ENCODE data around the gene TMED1.
"Not testable (repeated sequence)": the region's sequence is repeated elsewhere in the genome, so short reads cannot be mapped to it uniquely, and the experiment has no call there.

The TMED1 gene

GRCh38 chr19:10862561-10863106, 26.6 kb upstream of the TMED1 start:
- Histone ChIP-seq H3K27me3 (replicated peaks in 2 of 5; ENCODE audit: control insufficient read depth in 4 of 5, insufficient read depth in 5 of 5, low read length in 4 of 5) (no peaks in the 10 kb centered on the region), H3K4me1 (ENCODE audit: control extremely low read depth in 1 of 4, control insufficient read depth in 4 of 4, insufficient read depth in 4 of 4, low read length in 3 of 4) (peaks cover 0 to 4% (median 3%) of the 10 kb centered on the region in 4 experiments), H3K4me3 (ENCODE audit: control insufficient read depth in 1 of 7, extremely low read depth in 1 of 7, insufficient read depth in 4 of 7, low read depth in 2 of 7, low read length in 6 of 7) (no peak overlapping the region), H3K9me3 (ENCODE audit: control extremely low read depth in 1 of 5, control insufficient read depth in 4 of 5, insufficient read depth in 2 of 5, low read depth in 1 of 5, low read length in 4 of 5) (no peaks in the 10 kb centered on the region), H3K27ac (ENCODE audit: insufficient read depth in 1 of 2, low read depth in 1 of 2, low read length in 2 of 2, poor library complexity in 1 of 2, severe bottlenecking in 2 of 2) (no peak overlapping the region), H3K36me3 (ENCODE audit: control insufficient read depth in 4 of 4, insufficient read depth in 4 of 4, low read length in 3 of 4) (peaks cover 0 to 6% (median 4%) of the 10 kb centered on the region in 4 experiments)
- WGBS (ENCODE audit: insufficient coverage), result 100% methylated on average over 2 of the region's 6 CpGs
- POLR2A ChIA-PET, result no interaction called here
- no peak for DNase-seq
- CTCF ChIA-PET, result interaction anchor here (1.3 to 11.6 kb wide), 6 partner anchors 10 to 150 kb away, joined by 3 to 97 read pairs (median 9); partner anchors contain the start of genes C19orf38, CARM1 and TMED1

GRCh38 chr19:10861103-10861651, 25.2 kb upstream of the TMED1 start:
- peaks cover 0 to 9% (median 7%) of the 10 kb centered on the region in 4 experiments for H3K36me3 ChIP-seq (ENCODE audit: control insufficient read depth in 4 of 4, insufficient read depth in 4 of 4, low read length in 3 of 4)
- POLR2A ChIA-PET, result no interaction called here
- CTCF ChIA-PET, result interaction anchor here (0.9 to 11.6 kb wide), 7 partner anchors 9 to 139 kb away, joined by 3 to 97 read pairs (median 3); partner anchors contain the start of genes C19orf38 and CARM1
- H3K4me3 ChIP-seq (ENCODE audit: control insufficient read depth in 1 of 7, extremely low read depth in 1 of 7, insufficient read depth in 4 of 7, low read depth in 2 of 7, low read length in 6 of 7), result no peak overlapping the region
- WGBS (ENCODE audit: insufficient coverage), result 97% methylated on average over 4 of the region's 7 CpGs
- no peaks in the 10 kb centered on the region for H3K27me3 ChIP-seq (replicated peaks in 2 of 5; ENCODE audit: control insufficient read depth in 4 of 5, insufficient read depth in 5 of 5, low read length in 4 of 5)
- peaks cover 0 to 4% (median 3%) of the 10 kb centered on the region in 4 experiments for H3K4me1 ChIP-seq (ENCODE audit: control extremely low read depth in 1 of 4, control insufficient read depth in 4 of 4, insufficient read depth in 4 of 4, low read length in 3 of 4)
- peak in 2 of 3 donors; percentile 42 to 57 for DNase-seq
- H3K27ac ChIP-seq (ENCODE audit: insufficient read depth in 1 of 2, low read depth in 1 of 2, low read length in 2 of 2, poor library complexity in 1 of 2, severe bottlenecking in 2 of 2), result no peak overlapping the region
- H3K9me3 ChIP-seq (ENCODE audit: control extremely low read depth in 1 of 5, control insufficient read depth in 4 of 5, insufficient read depth in 2 of 5, low read depth in 1 of 5, low read length in 4 of 5), result no peaks in the 10 kb centered on the region

- Histone ChIP-seq H3K9me3 (ENCODE audit: control extremely low read depth in 1 of 5, control insufficient read depth in 4 of 5, insufficient read depth in 2 of 5, low read depth in 1 of 5, low read length in 4 of 5) (no peaks in the 10 kb centered on the region), H3K4me3 (ENCODE audit: control insufficient read depth in 1 of 7, extremely low read depth in 1 of 7, insufficient read depth in 4 of 7, low read depth in 2 of 7, low read length in 6 of 7) (no peak overlapping the region), H3K27ac (ENCODE audit: insufficient read depth in 1 of 2, low read depth in 1 of 2, low read length in 2 of 2, poor library complexity in 1 of 2, severe bottlenecking in 2 of 2) (no peak overlapping the region), H3K27me3 (replicated peaks in 2 of 5; ENCODE audit: control insufficient read depth in 4 of 5, insufficient read depth in 5 of 5, low read length in 4 of 5) (no peaks in the 10 kb centered on the region), H3K4me1 (ENCODE audit: control extremely low read depth in 1 of 4, control insufficient read depth in 4 of 4, insufficient read depth in 4 of 4, low read length in 3 of 4) (no peaks in the 10 kb centered on the region), H3K36me3 (ENCODE audit: control insufficient read depth in 4 of 4, insufficient read depth in 4 of 4, low read length in 3 of 4) (peaks cover 0 to 14% (median 10%) of the 10 kb centered on the region in 4 experiments)
- WGBS (ENCODE audit: insufficient coverage), result 92% methylated on average over 2 of the region's 4 CpGs
- peak; percentile 55 to 67 (median 63) for DNase-seq
- ChIA-PET CTCF (interaction anchor here (0.9 to 11.6 kb wide), 12 partner anchors 6 to 177 kb away, joined by 3 to 97 read pairs (median 5); partner anchors contain the start of genes C19orf38, QTRT1 and TMED1), POLR2A (no interaction called here)
Measured at GRCh38 chr19:10858204-10858828, 22.3 kb upstream of the TMED1 start.

GRCh38 chr19:10856899-10857298, 20.9 kb upstream of the TMED1 start:
- CTCF ChIA-PET, result interaction anchor here (0.7 to 10.0 kb wide), 7 partner anchors 6 to 242 kb away, joined by 3 to 97 read pairs (median 7); partner anchors contain the start of gene TMED1
- H3K4me1 ChIP-seq (ENCODE audit: control extremely low read depth in 1 of 4, control insufficient read depth in 4 of 4, insufficient read depth in 4 of 4, low read length in 3 of 4); POLR2A ChIA-PET; H3K9me3 ChIP-seq (ENCODE audit: control extremely low read depth in 1 of 5, control insufficient read depth in 4 of 5, insufficient read depth in 2 of 5, low read depth in 1 of 5, low read length in 4 of 5); DNase-seq; H3K27ac ChIP-seq (ENCODE audit: insufficient read depth in 1 of 2, low read depth in 1 of 2, low read length in 2 of 2, poor library complexity in 1 of 2, severe bottlenecking in 2 of 2); H3K27me3 ChIP-seq (replicated peaks in 2 of 5; ENCODE audit: control insufficient read depth in 4 of 5, insufficient read depth in 5 of 5, low read length in 4 of 5); H3K4me3 ChIP-seq (ENCODE audit: control insufficient read depth in 1 of 7, extremely low read depth in 1 of 7, insufficient read depth in 4 of 7, low read depth in 2 of 7, low read length in 6 of 7): not testable (repeated sequence)
- H3K36me3 ChIP-seq (ENCODE audit: control insufficient read depth in 4 of 4, insufficient read depth in 4 of 4, low read length in 3 of 4), result peaks cover 0 to 18% (median 14%) of the 10 kb centered on the region in 4 experiments
- 100% methylated on average over 1 of the region's 1 CpG for WGBS (ENCODE audit: insufficient coverage)

DNA sequence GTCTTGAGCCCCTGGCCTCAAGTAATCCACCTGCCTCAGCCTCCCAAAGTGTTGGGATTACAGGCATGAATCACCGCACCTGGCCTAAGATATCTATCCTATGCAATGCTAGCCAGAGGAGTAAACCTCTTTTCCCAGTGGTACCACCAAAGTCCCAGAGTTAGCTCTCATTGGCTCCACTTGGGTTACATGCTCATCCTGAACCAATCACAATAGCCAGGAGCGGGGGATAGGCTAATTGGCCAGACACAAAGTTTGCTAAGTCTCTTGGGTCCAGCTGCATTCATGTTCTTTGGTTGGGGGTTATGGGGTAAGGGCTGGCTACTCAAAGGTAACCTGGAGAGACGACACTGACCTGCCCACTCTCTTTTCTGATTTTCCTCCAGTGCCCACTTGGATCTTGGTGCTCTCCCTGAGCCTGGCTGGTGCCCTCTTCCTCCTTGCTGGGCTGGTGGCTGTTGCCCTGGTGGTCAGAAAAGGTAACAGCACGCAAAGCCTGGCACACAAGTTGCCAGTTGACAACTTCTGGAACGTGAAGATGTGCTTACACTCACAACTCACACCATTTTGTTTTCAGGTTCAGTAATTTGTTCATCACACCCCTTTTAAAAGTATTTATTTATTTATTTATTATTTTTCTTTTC, 20.0 kb upstream of the TMED1 start:
- Histone ChIP-seq H3K9me3 (ENCODE audit: control extremely low read depth in 1 of 5, control insufficient read depth in 4 of 5, insufficient read depth in 2 of 5, low read depth in 1 of 5, low read length in 4 of 5) (no peaks in the 10 kb centered on the region), H3K4me1 (ENCODE audit: control extremely low read depth in 1 of 4, control insufficient read depth in 4 of 4, insufficient read depth in 4 of 4, low read length in 3 of 4) (no peaks in the 10 kb centered on the region), H3K27me3 (replicated peaks in 2 of 5; ENCODE audit: control insufficient read depth in 4 of 5, insufficient read depth in 5 of 5, low read length in 4 of 5) (no peaks in the 10 kb centered on the region), H3K36me3 (ENCODE audit: control insufficient read depth in 4 of 4, insufficient read depth in 4 of 4, low read length in 3 of 4) (peaks cover 0 to 18% (median 14%) of the 10 kb centered on the region in 4 experiments), H3K4me3 (ENCODE audit: control insufficient read depth in 1 of 7, extremely low read depth in 1 of 7, insufficient read depth in 4 of 7, low read depth in 2 of 7, low read length in 6 of 7) (no peak overlapping the region), H3K27ac (ENCODE audit: insufficient read depth in 1 of 2, low read depth in 1 of 2, low read length in 2 of 2, poor library complexity in 1 of 2, severe bottlenecking in 2 of 2) (no peak overlapping the region)
- POLR2A ChIA-PET, result no interaction called here
- DNase-seq, result peak; percentile 44 to 68 (median 59)
- WGBS (ENCODE audit: insufficient coverage), result 92% methylated on average over 2 of the region's 5 CpGs
- CTCF ChIA-PET, result interaction anchor here (0.7 to 10.0 kb wide), 10 partner anchors 7 to 243 kb away, joined by 3 to 97 read pairs (median 3); partner anchors contain the start of gene TMED1

DNA sequence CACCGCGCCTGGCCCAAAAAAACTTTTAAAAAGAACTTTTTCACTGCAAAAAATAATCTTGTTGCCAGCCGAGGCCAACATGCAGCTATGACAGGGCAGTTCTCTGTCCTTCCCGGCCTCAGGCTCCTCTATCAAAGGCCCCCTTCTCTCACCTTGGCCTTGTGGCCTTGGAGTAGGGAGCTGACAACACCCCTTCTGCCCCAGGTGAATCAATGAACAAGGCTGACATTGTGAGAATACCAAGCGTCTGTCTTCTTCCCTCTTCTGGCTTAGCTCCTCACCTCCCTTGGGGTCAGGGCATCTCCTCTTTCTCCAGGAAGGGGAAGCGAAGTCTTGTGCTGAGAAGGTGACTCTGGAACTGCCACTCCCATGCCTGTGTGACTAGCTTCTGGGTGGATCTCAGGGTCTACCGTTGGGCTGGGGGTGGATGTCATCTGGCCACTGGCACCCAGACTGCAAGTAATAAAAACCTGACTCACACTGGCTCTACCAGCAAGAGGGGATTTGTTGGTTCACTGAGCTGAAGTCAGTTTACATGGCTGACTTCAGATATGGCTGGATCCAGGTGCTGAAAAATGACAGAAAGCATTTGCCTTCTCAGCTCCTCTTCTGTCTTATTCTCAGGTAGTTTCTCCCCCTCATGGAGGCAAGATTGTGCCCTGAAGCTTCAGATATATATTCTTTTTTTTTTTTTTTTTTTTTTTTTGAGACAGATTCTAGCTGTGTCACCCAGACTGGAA, 18.5 kb upstream of the TMED1 start:
- no peaks in the 10 kb centered on the region for H3K27me3 ChIP-seq (replicated peaks in 2 of 5; ENCODE audit: control insufficient read depth in 4 of 5, insufficient read depth in 5 of 5, low read length in 4 of 5)
- no peaks in the 10 kb centered on the region for H3K4me1 ChIP-seq (ENCODE audit: control extremely low read depth in 1 of 4, control insufficient read depth in 4 of 4, insufficient read depth in 4 of 4, low read length in 3 of 4)
- no peaks in the 10 kb centered on the region for H3K9me3 ChIP-seq (ENCODE audit: control extremely low read depth in 1 of 5, control insufficient read depth in 4 of 5, insufficient read depth in 2 of 5, low read depth in 1 of 5, low read length in 4 of 5)
- no peak overlapping the region for H3K4me3 ChIP-seq (ENCODE audit: control insufficient read depth in 1 of 7, extremely low read depth in 1 of 7, insufficient read depth in 4 of 7, low read depth in 2 of 7, low read length in 6 of 7)
- 90% methylated on average over 5 of the region's 7 CpGs for WGBS (ENCODE audit: insufficient coverage)
- peaks cover 4 to 20% (median 12%) of the 10 kb centered on the region in 4 experiments for H3K36me3 ChIP-seq (ENCODE audit: control insufficient read depth in 4 of 4, insufficient read depth in 4 of 4, low read length in 3 of 4)
- no peak overlapping the region for H3K27ac ChIP-seq (ENCODE audit: insufficient read depth in 1 of 2, low read depth in 1 of 2, low read length in 2 of 2, poor library complexity in 1 of 2, severe bottlenecking in 2 of 2)
- ChIA-PET CTCF (interaction anchor here (0.7 to 10.0 kb wide), 11 partner anchors 9 to 99 kb away, joined by 3 to 97 read pairs (median 3); partner anchors contain the start of gene TMED1), POLR2A (no interaction called here)
- DNase-seq, result no peak
